Astrocyte (in vitro differentiated cells and primary cell): ENCODE measurements around the gene IGF1R. TPM values are rescaled to one million over a fixed set of nuclear protein-coding genes. Genes with fewer than 3 reads are reported as not detected.
A peak's percentile ranks its signal among the peaks of the same experiment; 100 is the strongest.

Experiments used
- DNase-seq: peaks from one replicate; pipeline ENCODE4 v3.0.0-alpha.2; 2010; ENCODE audit warnings: low read depth
- FAIRE-seq: peaks from 2 replicates; lab custom pipeline; 2011; peaks lifted over from hg19 to GRCh38; lab: Jason Lieb, UNC
- H2AFZ ChIP-seq: 2 replicates; pipeline ENCODE4 v1.6.0; 2012; ENCODE audit warnings: low read depth, low read length, inconsistent platforms
- H3K27ac ChIP-seq: 2 replicates; pipeline ENCODE4 v1.5.1; 2011; ENCODE audit warnings: low read depth, low read length, inconsistent platforms
- H3K27me3 ChIP-seq: 2 replicates; pipeline ENCODE4 v1.6.0; 2011; ENCODE audit warnings: low read length, inconsistent platforms; ENCODE audit not compliant: insufficient read depth
- H3K36me3 ChIP-seq: 2 replicates; pipeline ENCODE4 v1.5.1; 2011; ENCODE audit warnings: low read length, inconsistent platforms; ENCODE audit not compliant: insufficient read depth
- H3K4me1 ChIP-seq: 2 replicates; pipeline ENCODE4 v1.5.1; 2011; ENCODE audit warnings: low read length, inconsistent platforms; ENCODE audit not compliant: insufficient read depth
- H3K4me2 ChIP-seq: 2 replicates; pipeline ENCODE4 v1.6.0; 2012; ENCODE audit warnings: low read length, inconsistent platforms
- H3K4me3 ChIP-seq: 2 replicates; pipeline ENCODE4 v1.5.1; 2011; ENCODE audit warnings: low read depth, mild to moderate bottlenecking, low read length, inconsistent platforms; ENCODE audit not compliant: insufficient read depth
- H3K79me2 ChIP-seq: 2 replicates; pipeline ENCODE4 v1.6.0; 2012; ENCODE audit warnings: mild to moderate bottlenecking, low read length, inconsistent platforms; ENCODE audit not compliant: insufficient read depth
- H3K9ac ChIP-seq: 2 replicates; pipeline ENCODE4 v1.6.0; 2012; ENCODE audit warnings: mild to moderate bottlenecking, low read length, inconsistent platforms
- H3K9me3 ChIP-seq: 2 replicates; pipeline ENCODE4 v1.5.1; 2012; ENCODE audit warnings: low read depth, mild to moderate bottlenecking, low read length, inconsistent platforms; ENCODE audit not compliant: insufficient read depth
- H4K20me1 ChIP-seq: 2 replicates; pipeline ENCODE4 v1.6.0; 2012; ENCODE audit warnings: low read length, inconsistent platforms; ENCODE audit not compliant: insufficient read depth
- H3K27ac Mint-ChIP-seq: one replicate; pipeline ENCODE4 v1.8.0; 2021; ENCODE audit warnings: mild to moderate bottlenecking, mixed read lengths; ENCODE audit not compliant: unreplicated experiment
- H3K27me3 Mint-ChIP-seq: one replicate; pipeline ENCODE4 v1.8.0; 2021; ENCODE audit warnings: low read depth, mixed read lengths; ENCODE audit not compliant: unreplicated experiment
- H3K36me3 Mint-ChIP-seq: one replicate; pipeline ENCODE4 v1.8.0; 2021; ENCODE audit warnings: low read depth, mixed read lengths; ENCODE audit not compliant: unreplicated experiment
- H3K4me1 Mint-ChIP-seq: one replicate; pipeline ENCODE4 v1.8.0; 2021; ENCODE audit warnings: low read depth, mixed read lengths; ENCODE audit not compliant: unreplicated experiment
- H3K4me3 Mint-ChIP-seq: one replicate; pipeline ENCODE4 v1.8.0; 2021; ENCODE audit warnings: mild to moderate bottlenecking, moderate library complexity, mixed read lengths; ENCODE audit not compliant: unreplicated experiment
- H3K9me3 Mint-ChIP-seq: one replicate; pipeline ENCODE4 v1.8.0; 2021; ENCODE audit warnings: mild to moderate bottlenecking, mixed read lengths; ENCODE audit not compliant: unreplicated experiment
- CTCF ChIP-seq: IDR thresholded peaks from 2 replicates; pipeline ENCODE4 v1.5.1; 2011; ENCODE audit warnings: low read depth, mild to moderate bottlenecking, inconsistent platforms, low read length, moderate library complexity; ENCODE audit not compliant: insufficient read depth
- EZH2 ChIP-seq: IDR thresholded peaks from 2 replicates; pipeline ENCODE4 v1.6.1; 2012; ENCODE audit warnings: mild to moderate bottlenecking, low read length, inconsistent platforms; ENCODE audit not compliant: insufficient read depth
- total RNA-seq: library from RNA; stranded (reverse); gene quantifications from 2 replicates; pipeline ENCODE4 v1.2.1, GENCODE V29; 2021

The IGF1R gene
- total RNA-seq, 1 donor from 2014 or later, result 270 TPM

- H3K4me2 ChIP-seq, result peak overlapping the region; percentile 88
- H3K4me3 Mint-ChIP-seq, result peak overlapping the region; percentile 24
- H4K20me1 ChIP-seq, result no peaks in the 10 kb centered on the region
- H3K9me3 Mint-ChIP-seq, result peaks cover 3% of the 10 kb centered on the region
- TF ChIP-seq EZH2 (no peak), CTCF (no peak)
- peaks cover 8% of the 10 kb centered on the region for H3K36me3 Mint-ChIP-seq
- peaks cover 23% of the 10 kb centered on the region for H3K4me1 ChIP-seq
- H2AFZ ChIP-seq, result no peak overlapping the region
- H3K27ac Mint-ChIP-seq, result peak overlapping the region; percentile 90
- H3K4me1 Mint-ChIP-seq, result peaks cover 42% of the 10 kb centered on the region
- no peaks in the 10 kb centered on the region for H3K27me3 Mint-ChIP-seq
- H3K27ac ChIP-seq, result peak overlapping the region; percentile 93
- peak overlapping the region; percentile 55 for H3K4me3 ChIP-seq
- no peaks in the 10 kb centered on the region for H3K36me3 ChIP-seq
- DNase-seq (peak; percentile 67), FAIRE-seq (no peak)
- H3K79me2 ChIP-seq, result peaks cover 98% of the 10 kb centered on the region
- H3K9ac ChIP-seq, result peak overlapping the region; percentile 86
- no peaks in the 10 kb centered on the region for H3K27me3 ChIP-seq
- H3K9me3 ChIP-seq, result no peaks in the 10 kb centered on the region
These were observed 217.3 kb downstream of the IGF1R start for GRCh38 chr15:98865397-98866339.

DNA sequence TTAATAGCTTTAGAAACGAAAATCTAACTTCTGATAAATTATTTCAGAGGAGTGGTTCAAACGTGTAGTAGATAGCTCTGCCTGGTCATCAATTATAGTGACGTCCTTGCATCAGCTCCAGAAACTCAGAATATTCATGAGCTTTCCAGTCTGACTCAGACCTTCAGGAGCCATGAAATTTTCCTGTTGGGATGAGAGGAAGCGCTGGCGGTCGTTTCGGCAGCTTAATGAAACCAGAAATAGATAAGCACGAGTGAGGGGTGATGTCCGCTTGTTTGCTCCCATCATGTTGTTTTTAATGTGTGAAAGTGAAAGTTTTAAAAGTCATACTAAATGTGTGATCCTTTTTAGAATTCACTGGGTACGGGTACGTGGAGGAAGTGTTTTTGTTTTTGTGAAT, 218.2 kb downstream of the IGF1R start:
- H3K36me3 Mint-ChIP-seq, result peaks cover 11% of the 10 kb centered on the region

More for the DNA sequence above, 218.2 kb downstream of the IGF1R start:
- peak overlapping the region; percentile 88 for H3K4me2 ChIP-seq
- peaks cover 35% of the 10 kb centered on the region for H3K4me1 Mint-ChIP-seq
- H3K9me3 Mint-ChIP-seq, result peaks cover 3% of the 10 kb centered on the region
- H3K27me3 ChIP-seq, result no peaks in the 10 kb centered on the region
- H3K27ac Mint-ChIP-seq, result peak overlapping the region; percentile 90
- peaks cover 98% of the 10 kb centered on the region for H3K79me2 ChIP-seq
- no peaks in the 10 kb centered on the region for H3K9me3 ChIP-seq
- H3K4me3 Mint-ChIP-seq, result peak overlapping the region; percentile 24
- no peaks in the 10 kb centered on the region for H3K27me3 Mint-ChIP-seq
- no peaks in the 10 kb centered on the region for H3K36me3 ChIP-seq
- FAIRE-seq, result peak; percentile 83
- H3K27ac ChIP-seq, result peak overlapping the region; percentile 93
- peaks cover 23% of the 10 kb centered on the region for H3K4me1 ChIP-seq
- H3K9ac ChIP-seq, result peak overlapping the region; percentile 86
- H2AFZ ChIP-seq, result peak overlapping the region; percentile 37
- H4K20me1 ChIP-seq, result no peaks in the 10 kb centered on the region
- DNase-seq, result peak; percentile 92
- TF ChIP-seq CTCF (no peak), EZH2 (no peak)
- peak overlapping the region; percentile 55 for H3K4me3 ChIP-seq
